Endothelial cell of umbilical vein (primary cell): ENCODE measurements around the gene CUEDC1. TPM values are rescaled to one million over a fixed set of nuclear protein-coding genes. Genes with fewer than 3 reads are reported as not detected.

ENCODE experiments used
- BruUV-seq: library from RNA; stranded (reverse); fragments of 400-500 nt; replicated peaks from 2 replicates; lab custom pipeline; 2021; lab: Mats Ljungman, UMichigan
- CTCF ChIA-PET: fragments of 300-600, 350-600 bp; sonication (Branson Sonifier 250); formaldehyde crosslinking; loops from one replicate; lab custom pipeline; 2021; ENCODE audit warnings: antibody characterized with exemption, inconsistent platforms; lab: Charles Lee
- POLR2A ChIA-PET: fragments of 300-600, 350-600 bp; sonication (Branson Sonifier 250); formaldehyde crosslinking; loops from one replicate; lab custom pipeline; 2021; ENCODE audit warnings: antibody characterized with exemption, inconsistent platforms; lab: Charles Lee
- DNase-seq: peaks from one replicate; pipeline ENCODE4 v3.0.0-alpha.2; 2011; ENCODE audit warnings: low read depth, low spot score
- FAIRE-seq: peaks from 2 replicates; lab custom pipeline; 2011; peaks lifted over from hg19 to GRCh38; lab: Jason Lieb, UNC
- H2AFZ ChIP-seq: 2 replicates; pipeline ENCODE4 v1.6.0; 2012; ENCODE audit warnings: low read depth, low read length, control low read depth, inconsistent platforms
- H3K27ac ChIP-seq: 2 replicates; pipeline ENCODE4 v1.5.1; 2011; ENCODE audit warnings: low read depth, mild to moderate bottlenecking, control low read depth, low read length, moderate library complexity; ENCODE audit not compliant: insufficient read depth
- H3K27me3 ChIP-seq, 2 experiments: 2 replicates each; pipeline versions ENCODE4 v1.6.0 to v1.6.1; 2011; ENCODE audit warnings: low read length in 2 of 2, mixed read lengths in 1 of 2; ENCODE audit not compliant: control insufficient read depth in 2 of 2, insufficient read depth in 2 of 2
- H3K36me3 ChIP-seq, 2 experiments: 2 replicates in 1 of 2; 3 replicates in 1 of 2; pipeline ENCODE4 v1.5.1; 2011; ENCODE audit warnings: low read length in 2 of 2, mild to moderate bottlenecking in 1 of 2, moderate library complexity in 1 of 2; ENCODE audit not compliant: control insufficient read depth in 2 of 2, insufficient read depth in 2 of 2; ENCODE audit errors: extremely low read depth in 1 of 2
- H3K4me1 ChIP-seq: 3 replicates; pipeline ENCODE4 v1.5.1; 2011; ENCODE audit warnings: mild to moderate bottlenecking, low read length; ENCODE audit not compliant: control insufficient read depth, insufficient read depth; ENCODE audit errors: extremely low read depth
- H3K4me2 ChIP-seq: 2 replicates; pipeline ENCODE4 v1.6.1; 2011; ENCODE audit warnings: low read length, control low read depth, mixed read lengths; ENCODE audit not compliant: insufficient read depth
- H3K4me3 ChIP-seq, 3 experiments: fragments of 200-600 bp in 1 of 3; sonication (generic), shearing (Covaris generic) in 1 of 3; replicated peaks in 1 of 3; 2 replicates each; pipeline ENCODE4 v1.5.1; 2011 to 2016; ENCODE audit warnings: control low read depth in 3 of 3, low read length in 3 of 3, mild to moderate bottlenecking in 2 of 3, inconsistent platforms in 1 of 3, low read depth in 1 of 3, moderate library complexity in 1 of 3; ENCODE audit not compliant: insufficient read depth in 1 of 3
- H3K79me2 ChIP-seq: 2 replicates; pipeline ENCODE4 v1.6.0; 2012; ENCODE audit warnings: low read length, inconsistent platforms; ENCODE audit not compliant: control insufficient read depth, insufficient read depth
- H3K9ac ChIP-seq: replicated peaks from 2 replicates; pipeline ENCODE3; 2011; ENCODE audit warnings: low read length, control low read depth; ENCODE audit not compliant: insufficient read depth; ENCODE audit errors: extremely low read depth
- H3K9me1 ChIP-seq: replicated peaks from 3 replicates; pipeline ENCODE4 v1.6.0; 2011; ENCODE audit warnings: mild to moderate bottlenecking, low read length; ENCODE audit not compliant: control insufficient read depth, insufficient read depth; ENCODE audit errors: extremely low read depth
- H3K9me3 ChIP-seq: replicated peaks from 2 replicates; pipeline ENCODE4 v1.5.1; 2012; ENCODE audit warnings: low read length, inconsistent platforms; ENCODE audit not compliant: control insufficient read depth, insufficient read depth
- H4K20me1 ChIP-seq: replicated peaks from 2 replicates; pipeline ENCODE3; 2011; ENCODE audit warnings: mild to moderate bottlenecking, low read length; ENCODE audit not compliant: control insufficient read depth, insufficient read depth; ENCODE audit errors: extremely low read depth
- CTCF ChIP-seq, 2 donors: IDR thresholded peaks; 1 replicate in 1 of 2; 2 replicates in 1 of 2; pipeline ENCODE4 v1.5.1; 2011; ENCODE audit warnings: low read length in 2 of 2, mild to moderate bottlenecking in 2 of 2, moderate library complexity in 2 of 2, control low read depth in 1 of 2, inconsistent platforms in 1 of 2, low read depth in 1 of 2; ENCODE audit not compliant: insufficient read depth in 1 of 2; ENCODE audit errors: extremely low read depth in 1 of 2
- EZH2 ChIP-seq: IDR thresholded peaks from 2 replicates; pipeline ENCODE4 v1.6.1; 2012; ENCODE audit warnings: borderline replicate concordance, low read depth, mild to moderate bottlenecking, moderate library complexity, low read length, inconsistent platforms; ENCODE audit not compliant: severe bottlenecking
- FOS ChIP-seq: IDR thresholded peaks from 2 replicates; pipeline ENCODE4 v1.6.1; 2011; ENCODE audit warnings: mild to moderate bottlenecking, low read length, moderate library complexity, borderline replicate concordance; ENCODE audit not compliant: insufficient read depth
- GATA2 ChIP-seq: IDR thresholded peaks from 2 replicates; pipeline ENCODE4 v1.7.0; 2011; ENCODE audit warnings: low read depth, mild to moderate bottlenecking, moderate library complexity, mixed read lengths, low read length; ENCODE audit not compliant: insufficient read length, insufficient read depth
- JUN ChIP-seq: IDR thresholded peaks from 2 replicates; pipeline ENCODE4 v1.6.1; 2011; ENCODE audit warnings: borderline replicate concordance, low read depth; ENCODE audit not compliant: insufficient read length, insufficient read depth
- MAX ChIP-seq: IDR thresholded peaks from 2 replicates; pipeline ENCODE4 v1.6.1; 2011; ENCODE audit not compliant: insufficient read depth, insufficient read length
- MYC ChIP-seq: IDR thresholded peaks from one replicate; pipeline ENCODE4 v1.6.1; 2011; ENCODE audit warnings: mild to moderate bottlenecking, low read depth, low read length
- POLR2A ChIP-seq: IDR thresholded peaks from 2 replicates; pipeline ENCODE4 v1.6.1; 2012; ENCODE audit warnings: low read depth, mild to moderate bottlenecking, control low read depth, low read length
- POLR2AphosphoS5 ChIP-seq: IDR thresholded peaks from 2 replicates; pipeline ENCODE4 v1.6.1; 2012; ENCODE audit warnings: low read depth, mild to moderate bottlenecking, control low read depth, low read length, moderate library complexity; ENCODE audit not compliant: insufficient read depth
- dilution Hi-C: fragments of 300-500 bp; cut with MboI; formaldehyde crosslinking; loops from one replicate; pipeline ENCODE4 v1.15.0; 2019; ENCODE audit warnings: low sequenced_read_pairs; ENCODE audit not compliant: extremely low pct_ligation_motif_present
- intact Hi-C: fragments of 100-400 bp; cut with micrococcal nuclease; formaldehyde crosslinking; loops from one replicate; pipeline ENCODE4 v1.10.0; 2022
- polyA plus RNA-seq, 4 experiments: library from polyadenylated mRNA; depleted of rRNA in 3 of 4; stranded (reverse) in 3 of 4; unstranded in 1 of 4; fragments of >200 nt; gene quantifications; 2 replicates each; pipeline versions ENCODE4 v1.2.1 to v1.2.3, GENCODE V29; 2011 to 2012; ENCODE audit warnings: missing spikeins in 1 of 4
- total RNA-seq: library from RNA; stranded (reverse); gene quantifications from 2 replicates; pipeline ENCODE4 v1.2.3, GENCODE V29; 2021

Gene CUEDC1
- total and polyA plus RNA-seq, 2 donors (not counting 3 experiments of a cell fraction or from before 2014, with no cell fraction given), result 15.8 to 27.7 TPM

- FAIRE-seq (no peak), DNase-seq (no peak)
- BruUV-seq, result no TSS peak
- no peak overlapping the region for H3K4me3 ChIP-seq
- peaks cover 4% of the 10 kb centered on the region for H3K79me2 ChIP-seq
- H3K36me3 ChIP-seq, result peaks cover 0 to 7% of the 10 kb centered on the region in 2 experiments
- TF ChIP-seq CTCF (IDR thresholded peaks at IDR 0.05; ENCODE audit: extremely low read depth in 1 of 2, insufficient read depth in 1 of 2, low read depth in 1 of 2, low read length in 2 of 2) (no peak), FOS (no peak), EZH2 (no peak), JUN (no peak), POLR2A (no peak), POLR2AphosphoS5 (no peak), GATA2 (no peak), MYC (no peak), MAX (no peak)
- ChIA-PET POLR2A (no interaction called here), CTCF (no interaction called here)
- H3K4me1 ChIP-seq, result no peaks in the 10 kb centered on the region
- intact Hi-C loops (no loop called here), dilution Hi-C loops (no loop called here)
- no peak overlapping the region for H3K4me2 ChIP-seq
- no peaks in the 10 kb centered on the region for H3K27me3 ChIP-seq
- H4K20me1 ChIP-seq, result peaks cover 2% of the 10 kb centered on the region
- no peak overlapping the region for H3K9ac ChIP-seq
- no peaks in the 10 kb centered on the region for H3K9me1 ChIP-seq
- H2AFZ ChIP-seq, result no peak overlapping the region
- H3K27ac ChIP-seq, result no peak overlapping the region
- no peaks in the 10 kb centered on the region for H3K9me3 ChIP-seq
Measured at GRCh38 chr17:57842280-57842679, 112.9 kb downstream of the CUEDC1 start.
